ENCODE data around the gene MED14. TPM values are rescaled to one million over a fixed set of nuclear protein-coding genes. Genes with fewer than 3 reads are reported as not detected.

MED14 gene
- total RNA-seq, 2 donors from 2014 or later: 34.1 to 48.2 TPM

Other genes starting within 250 kb of the MED14 start
- gene ATP6AP2, start 154.6 kb downstream of the MED14 start, total RNA-seq: 10 to 100 TPM; 49.5 to 80.0 TPM
- not detected for gene MPC1L, start 112.1 kb downstream of the MED14 start, total RNA-seq
- gene CXorf38, start 88.0 kb downstream of the MED14 start, total RNA-seq: 10 to 100 TPM; 20.3 to 26.0 TPM

Data from natural killer cell treated with Interleukin-12 subunit alpha and Interleukin-12 subunit beta and Interleukin-15 and Interleukin-18, amount 100 ng/mL, for 72 hours (primary cell).